NCI-H748 (cell line): ENCODE results near the gene AP1AR.

Experiments used
- DNase-seq: peaks from one replicate; lab custom pipeline; 2025; ENCODE audit not compliant: unreplicated experiment; lab: John Stamatoyannopoulos, UW

Gene AP1AR

GRCh38 chr4:112309263-112309791 is 77.7 kb downstream of the AP1AR start:
- peak; percentile 2 for DNase-seq

GRCh38 chr4:112311516-112311915 is 79.9 kb downstream of the AP1AR start:
- no peak for DNase-seq

- no peak for DNase-seq
Measured at GRCh38 chr4:112312610-112313239, 81.1 kb downstream of the AP1AR start.

GRCh38 chr4:112315446-112315845 is 83.9 kb downstream of the AP1AR start:
- DNase-seq: no peak

GRCh38 chr4:112316360-112316759 is 84.8 kb downstream of the AP1AR start:
- no peak for DNase-seq

GRCh38 chr4:112318239-112319142 is 86.9 kb downstream of the AP1AR start:
- no peak for DNase-seq
